HEK293T (cell line): ENCODE results near the gene NECTIN4.

ENCODE experiments used
- BHLHE40 ChIP-seq: fragments of 450-650 bp; IDR thresholded peaks from 2 replicates; pipeline ENCODE4 v1.6.1; 2016; ENCODE audit warnings: mild to moderate bottlenecking, moderate library complexity, borderline replicate concordance
- ELF4 ChIP-seq: fragments of 450-650 bp; IDR thresholded peaks from 2 replicates; pipeline ENCODE4 v1.6.1; 2017; ENCODE audit warnings: antibody characterized with exemption
- FOXA1 ChIP-seq: fragments of 450-650 bp; IDR thresholded peaks from 2 replicates; pipeline ENCODE4 v1.6.1; 2016; ENCODE audit warnings: mild to moderate bottlenecking
- FOXK2 ChIP-seq: fragments of 450-650 bp; IDR thresholded peaks from 2 replicates; pipeline ENCODE4 v1.6.1; 2016; ENCODE audit warnings: mild to moderate bottlenecking
- PKNOX1 ChIP-seq: fragments of 450-650 bp; IDR thresholded peaks from 2 replicates; pipeline ENCODE4 v1.6.1; 2016
- SP1 ChIP-seq: fragments of 450-650 bp; IDR thresholded peaks from 2 replicates; pipeline ENCODE4 v1.6.1; 2017
- SUZ12 ChIP-seq: fragments of 450-650 bp; IDR thresholded peaks from 2 replicates; pipeline ENCODE4 v1.6.1; 2016; ENCODE audit warnings: mild to moderate bottlenecking

- TF ChIP-seq SUZ12 (no peak), ELF4 (no peak), FOXK2 (no peak), FOXA1 (no peak), SP1 (no peak), BHLHE40 (no peak), PKNOX1 (no peak)
Observed at GRCh38 chr1:161073474-161074121, 15.8 kb downstream of the NECTIN4 start.
